Erythroblast (primary cell): ENCODE data around the gene CTNNA3.

Source experiments
- GATA1 ChIP-seq: IDR thresholded peaks from 2 replicates; pipeline ENCODE4 v1.6.1; 2011; ENCODE audit warnings: low read depth, mild to moderate bottlenecking, control low read depth, low read length, moderate library complexity
- POLR2A ChIP-seq: IDR thresholded peaks from 2 replicates; pipeline ENCODE4 v1.6.1; 2011; ENCODE audit warnings: mild to moderate bottlenecking, low read length

DNA sequence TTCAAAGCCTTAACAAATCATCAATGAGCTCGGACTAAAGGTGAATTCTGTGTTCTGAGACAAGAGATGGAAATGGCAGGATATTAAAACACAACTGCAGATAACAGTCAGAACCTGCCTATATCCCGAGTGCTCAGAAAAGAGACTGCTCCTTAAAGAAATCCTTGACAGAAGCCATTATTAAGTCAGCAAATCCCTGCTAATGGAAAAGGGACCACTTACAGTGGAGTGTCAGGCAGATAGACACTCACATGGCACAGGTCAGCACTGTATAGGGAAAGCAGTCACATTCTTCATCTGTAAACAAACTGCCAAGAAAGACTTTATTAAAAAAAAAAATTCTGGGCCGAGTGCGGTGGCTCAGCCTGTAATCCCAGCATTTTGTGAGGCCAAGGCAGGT, 917.6 kb downstream of the CTNNA3 start:
- TF ChIP-seq POLR2A (no peak), GATA1 (no peak)
